GM19043 (cell line): ENCODE data around the gene DTD2.

Experiments used
- ATAC-seq: cut with Tn5 transposase; IDR thresholded peaks from one replicate; pipeline ENCODE4 v1.9.1; 2021; ENCODE audit warnings: low read depth; ENCODE audit not compliant: unreplicated experiment

Gene DTD2

GRCh38 chr14:31410048-31410650 lies 47.2 kb downstream of the DTD2 start:
- ATAC-seq: no peak

DNA sequence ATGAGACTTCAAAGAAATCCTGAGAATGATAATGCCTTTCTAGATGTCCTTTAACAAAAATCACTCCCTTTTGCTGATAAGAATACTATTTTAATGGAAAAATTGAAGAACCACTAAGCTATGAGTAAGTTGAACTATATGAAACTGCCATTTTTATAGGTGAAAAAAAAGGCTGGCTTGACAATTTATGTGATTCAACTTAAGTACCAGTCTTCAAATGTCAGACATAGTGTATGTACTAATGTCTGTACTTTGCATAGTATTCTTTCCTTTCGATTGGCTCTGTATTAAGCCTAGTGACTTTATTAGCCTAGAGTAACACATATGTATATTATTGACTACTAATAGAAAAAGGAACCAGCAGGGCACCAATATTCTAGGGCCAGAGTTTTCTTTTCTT lies 48.9 kb downstream of the DTD2 start:
- ATAC-seq: no peak

DNA sequence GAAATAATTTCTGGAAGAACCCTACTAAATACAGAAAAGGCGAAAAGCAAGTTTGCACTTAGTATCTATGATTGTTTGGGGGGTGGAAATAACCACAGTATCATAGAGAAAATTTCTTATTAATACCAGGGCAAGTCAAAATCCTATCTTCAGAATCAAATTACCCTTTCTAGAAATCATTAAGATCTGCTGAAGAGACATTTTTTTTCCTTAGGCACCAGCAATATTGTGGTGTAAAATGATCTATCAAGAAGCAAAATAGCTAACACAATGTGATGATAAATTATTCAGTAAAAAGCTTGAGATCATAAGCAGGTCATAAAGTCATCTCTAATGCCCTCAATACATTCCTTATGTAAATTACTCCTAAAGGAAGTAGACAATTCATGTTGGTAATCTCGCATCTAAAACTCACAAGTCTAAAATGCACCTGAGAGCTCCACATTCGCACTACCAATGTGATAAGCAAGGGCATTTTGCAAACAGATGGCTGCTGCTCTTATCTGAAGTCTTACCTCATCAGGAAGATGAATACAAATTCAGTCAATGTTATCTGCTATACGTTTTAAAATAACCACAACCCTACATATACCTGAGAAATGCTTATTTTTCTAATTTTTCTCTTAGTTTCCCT lies 51.6 kb downstream of the DTD2 start:
- ATAC-seq: no peak

DNA sequence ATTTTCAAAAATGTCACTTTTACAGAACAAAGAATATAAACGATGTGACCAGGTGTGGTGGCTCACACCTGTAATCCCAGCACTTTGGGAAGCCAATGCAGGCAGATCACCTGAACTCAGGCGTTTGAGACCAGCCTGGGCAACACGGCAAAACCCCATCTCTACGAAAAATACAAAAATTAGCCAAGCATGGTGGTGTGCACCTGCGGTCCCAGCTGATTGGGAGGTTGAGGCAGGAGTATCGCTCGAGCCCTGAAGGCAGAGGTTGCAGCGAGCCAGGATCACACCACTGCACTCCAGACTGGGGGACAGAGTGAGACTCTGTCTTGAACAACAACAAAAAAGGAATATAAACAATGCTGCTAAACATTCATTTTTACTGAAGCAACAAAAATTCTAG lies 52.2 kb downstream of the DTD2 start:
- ATAC-seq: no peak

GRCh38 chr14:31403707-31404106 lies 53.6 kb downstream of the DTD2 start:
- ATAC-seq: no peak

GRCh38 chr14:31402764-31403439 lies 54.4 kb downstream of the DTD2 start:
- no peak for ATAC-seq

GRCh38 chr14:31401369-31401932 lies 55.9 kb downstream of the DTD2 start:
- no peak for ATAC-seq

DNA sequence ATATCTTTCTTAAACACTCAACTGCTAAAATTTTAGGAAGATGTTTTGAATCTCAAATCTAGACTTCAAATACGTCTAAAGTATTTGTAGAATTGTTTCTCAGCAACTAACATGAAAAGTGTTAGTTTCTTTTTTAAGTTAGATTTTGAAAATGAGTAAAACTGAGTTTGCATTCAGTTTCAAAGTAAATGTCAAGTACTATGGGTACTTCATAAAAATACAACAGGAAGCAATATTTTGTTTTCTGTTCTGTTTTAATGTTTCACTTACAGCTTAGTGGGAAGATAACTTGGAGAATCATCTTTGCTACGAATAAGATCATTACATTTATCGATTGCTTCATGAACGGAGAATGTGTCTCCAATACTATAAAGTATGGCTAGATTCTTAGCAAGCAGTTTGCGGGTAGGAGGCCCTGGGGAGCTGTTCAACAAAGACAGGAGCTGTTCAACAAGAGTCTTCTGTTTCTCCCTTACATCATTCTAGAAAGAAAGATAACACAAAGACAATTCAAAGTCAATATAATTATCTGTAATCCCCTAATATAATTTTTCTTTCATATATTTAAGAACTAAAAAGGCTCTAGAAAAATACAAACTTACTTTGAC lies 57.2 kb downstream of the DTD2 start:
- no peak for ATAC-seq
